ENCODE measurements around the gene YWHAQ.

The YWHAQ gene

GRCh38 chr2:9630736-9631552, at the start of gene YWHAQ:
YWHAQ (minus strand) TSS chr2:9630997; CDS start chr2:9630452, 545 bp downstream.
- peak; percentile 95 for DNase-seq (ENCODE audit: low read depth)

DNA sequence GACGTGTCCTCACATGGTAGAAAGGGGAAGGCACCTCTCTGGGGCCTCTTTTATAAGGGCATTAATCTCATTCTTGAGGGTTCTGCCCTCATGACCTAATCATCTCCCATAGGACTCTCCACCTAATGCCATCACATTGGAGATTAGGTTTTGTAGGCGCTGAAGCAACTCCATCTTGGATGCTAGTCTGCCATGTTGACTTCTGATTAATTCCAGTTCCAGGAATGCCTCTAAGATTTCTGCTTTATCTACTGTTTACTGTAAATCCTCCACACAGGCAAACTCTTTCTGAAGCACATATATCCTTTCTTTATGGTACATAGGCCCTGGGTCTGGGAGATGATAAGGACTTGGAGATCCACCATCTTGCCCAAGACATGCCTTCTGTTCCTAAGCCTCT, 49.3 kb upstream of the YWHAQ start:
- DNase-seq (ENCODE audit: low read depth), result no peak

DNA sequence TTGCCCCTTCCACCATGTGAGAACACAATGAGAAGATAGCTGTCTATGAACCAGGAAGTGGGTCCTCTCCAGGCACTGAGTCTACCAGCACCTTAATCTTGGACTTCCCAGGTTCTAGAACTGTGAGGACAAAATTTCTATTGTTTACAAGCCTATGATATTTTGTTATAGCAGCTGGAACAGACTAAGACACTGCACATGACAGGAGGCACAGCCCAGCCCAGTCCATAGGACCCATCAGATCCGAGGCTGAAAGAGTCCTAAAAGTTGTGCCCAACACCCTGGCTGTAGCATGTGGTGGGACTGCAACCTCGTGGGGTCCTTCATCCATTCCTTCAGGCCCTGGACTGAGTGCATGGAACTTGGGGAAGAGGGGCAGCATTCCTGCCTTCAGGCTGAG, 48.4 kb upstream of the YWHAQ start:
- no peak for DNase-seq (ENCODE audit: low read depth)

- no peak for DNase-seq (ENCODE audit: low read depth)
Observed at GRCh38 chr2:9678544-9678943, 47.7 kb upstream of the YWHAQ start.

GRCh38 chr2:9675415-9676351, 44.9 kb upstream of the YWHAQ start:
- no peak for DNase-seq (ENCODE audit: low read depth)

GRCh38 chr2:9674891-9675414, 44.2 kb upstream of the YWHAQ start:
- DNase-seq (ENCODE audit: low read depth), result no peak

DNA sequence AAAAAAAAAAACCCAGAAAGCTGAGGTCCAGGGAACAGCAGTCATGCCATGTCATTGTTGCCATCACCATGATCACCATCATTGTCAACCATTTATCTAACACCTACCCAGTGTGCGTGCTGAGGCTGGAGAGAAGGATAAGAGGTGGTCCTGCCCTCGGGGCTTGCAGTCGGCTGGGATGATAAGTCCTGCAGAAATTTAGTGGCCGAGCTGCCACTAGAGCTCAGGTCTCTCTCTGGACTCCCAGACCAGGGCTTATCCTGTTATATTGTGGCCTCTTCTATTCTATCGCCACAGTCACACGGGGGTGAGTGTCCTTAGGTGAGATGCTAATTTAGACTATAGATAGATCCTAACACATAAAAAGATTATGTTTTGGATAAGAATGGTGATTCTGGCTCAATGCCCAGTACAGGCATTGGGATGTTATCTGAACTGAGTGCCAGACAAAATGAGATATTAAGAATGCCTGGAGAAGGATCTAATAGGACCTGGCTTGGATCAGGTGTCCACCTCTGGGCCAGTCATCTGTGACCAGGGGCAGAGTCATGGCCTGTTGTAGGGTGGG, 43.2 kb upstream of the YWHAQ start:
- no peak for DNase-seq (ENCODE audit: low read depth)

GRCh38 chr2:9668687-9669345, 38.0 kb upstream of the YWHAQ start:
- DNase-seq (ENCODE audit: low read depth), result no peak

DNA sequence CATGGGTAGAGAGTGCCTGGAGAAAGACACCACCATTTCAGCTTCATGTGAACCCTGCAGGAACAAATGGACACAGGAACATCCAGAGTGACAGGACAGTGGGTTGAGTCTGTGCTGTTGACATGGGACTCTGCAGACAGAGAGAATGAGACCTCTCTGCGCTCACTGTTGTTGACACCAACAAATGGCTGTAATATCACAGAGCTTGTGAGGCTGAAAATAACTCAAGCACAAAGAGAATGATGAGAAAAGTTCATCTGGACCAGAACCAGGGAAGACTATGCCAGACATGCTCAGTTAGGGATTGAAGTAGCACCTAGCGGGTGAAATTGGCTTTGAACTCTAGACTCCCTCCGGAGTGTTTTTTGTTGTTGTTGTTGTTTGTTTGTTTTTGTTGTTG, 37.0 kb upstream of the YWHAQ start:
- DNase-seq (ENCODE audit: low read depth), result no peak

GRCh38 chr2:9666306-9666705, 35.5 kb upstream of the YWHAQ start:
- no peak for DNase-seq (ENCODE audit: low read depth)

- DNase-seq (ENCODE audit: low read depth), result no peak
Observed at GRCh38 chr2:9665898-9666297, 35.1 kb upstream of the YWHAQ start.

DNA sequence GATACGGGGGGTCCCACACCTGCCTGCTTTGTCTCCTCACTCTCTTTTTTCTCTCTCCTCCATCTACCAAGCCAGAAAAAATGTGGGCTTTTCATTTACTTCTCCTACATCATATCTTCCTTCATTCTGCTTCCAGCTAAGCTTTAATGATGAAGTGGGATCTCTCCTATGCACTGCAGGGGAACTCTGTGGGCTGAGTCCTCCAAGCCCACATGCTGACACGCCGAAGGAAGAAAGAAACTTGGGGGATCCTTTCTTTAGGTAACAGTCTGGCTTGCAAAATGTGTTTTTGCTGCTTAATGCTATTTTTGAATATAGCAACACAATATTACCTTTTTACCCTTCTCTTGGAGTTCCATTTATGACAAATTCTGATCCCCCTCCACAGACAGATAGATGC, 33.6 kb upstream of the YWHAQ start:
- DNase-seq (ENCODE audit: low read depth), result no peak

DNA sequence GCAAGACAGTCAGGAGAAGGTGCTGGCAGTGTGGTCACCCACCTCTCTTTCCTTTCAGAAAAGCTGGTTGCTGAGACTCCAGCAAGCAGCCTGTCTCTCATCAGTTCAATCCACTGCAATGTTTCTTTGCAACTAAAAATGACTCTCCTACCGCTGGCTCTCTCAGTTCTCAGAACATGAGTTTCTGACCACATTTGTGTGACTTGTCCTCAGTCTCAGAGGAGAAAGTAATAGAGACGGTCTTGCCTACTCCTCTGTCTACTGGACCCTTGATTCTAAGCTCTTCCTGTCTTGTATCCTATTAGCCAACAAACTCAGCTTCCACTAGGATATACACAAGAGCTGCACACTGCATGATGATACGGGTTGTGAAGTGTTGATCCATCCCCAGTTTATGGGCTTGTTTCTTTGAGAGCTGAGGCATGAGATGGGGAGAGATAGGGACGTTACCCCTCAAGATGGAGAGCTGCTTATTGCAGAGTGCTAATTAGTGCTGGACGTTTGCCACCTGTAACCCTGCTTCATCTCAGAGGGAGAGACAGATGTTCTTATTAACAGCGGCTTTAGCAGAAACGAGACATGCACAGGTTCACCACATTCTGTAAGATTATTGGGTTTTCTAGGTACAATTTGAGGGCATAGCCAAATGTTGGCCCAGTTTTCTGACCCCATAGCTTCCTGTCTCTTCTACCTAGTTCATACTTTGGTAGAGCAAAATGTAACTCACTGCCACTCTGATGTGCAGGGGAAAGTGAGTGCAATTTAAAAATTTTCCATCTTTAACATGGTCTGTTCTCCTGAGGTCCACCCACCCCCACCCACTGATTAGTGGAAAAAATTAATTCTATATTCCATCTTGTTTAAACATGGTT, 32.4 kb upstream of the YWHAQ start:
- DNase-seq (ENCODE audit: low read depth), result no peak

DNA sequence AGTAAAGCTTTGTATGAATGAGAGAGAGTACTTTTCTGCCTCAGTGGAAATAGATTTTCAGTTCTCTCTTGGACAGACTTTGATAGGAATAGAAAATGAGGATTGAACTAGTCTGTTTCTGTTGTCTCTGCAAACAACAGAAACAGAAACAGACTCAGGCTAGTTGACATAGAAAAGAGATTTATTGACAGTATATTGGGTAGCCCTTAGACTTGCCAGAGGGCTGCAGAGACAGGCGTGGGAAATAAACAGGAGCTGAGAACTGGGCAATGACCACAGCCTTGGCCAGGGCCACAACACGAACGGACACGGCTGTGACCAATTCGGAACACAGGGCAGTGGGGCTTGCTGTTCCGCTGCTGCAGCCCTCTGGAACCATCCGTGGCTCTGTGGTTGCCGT, 30.5 kb upstream of the YWHAQ start:
- DNase-seq (ENCODE audit: low read depth), result no peak

- DNase-seq (ENCODE audit: low read depth), result no peak
Observed at GRCh38 chr2:9660781-9661180, 30.0 kb upstream of the YWHAQ start.

- DNase-seq (ENCODE audit: low read depth), result no peak
Observed at GRCh38 chr2:9660154-9660553, 29.4 kb upstream of the YWHAQ start.

GRCh38 chr2:9658972-9659371, 28.2 kb upstream of the YWHAQ start:
- DNase-seq (ENCODE audit: low read depth), result no peak

DNA sequence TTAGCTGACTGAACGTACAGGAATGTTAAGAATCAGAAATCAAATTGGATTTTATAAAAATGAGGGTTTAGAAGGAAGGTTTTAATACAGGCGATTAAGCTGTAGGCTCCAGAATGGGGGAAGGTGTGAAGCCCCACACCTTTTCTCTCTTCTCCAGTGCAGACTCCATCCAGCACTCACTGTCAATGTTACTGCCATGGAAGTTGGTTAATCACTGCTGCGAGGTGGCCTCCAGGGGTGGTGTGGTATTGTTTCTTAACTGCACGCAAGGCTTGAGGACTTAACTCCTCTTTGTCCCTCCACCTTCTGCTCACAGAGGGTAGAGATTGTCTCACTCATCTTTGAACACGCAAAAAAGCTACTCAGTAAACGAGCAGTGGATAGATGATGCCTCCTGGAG, 26.9 kb upstream of the YWHAQ start:
- DNase-seq (ENCODE audit: low read depth), result no peak

GRCh38 chr2:9657083-9657482, 26.3 kb upstream of the YWHAQ start:
- no peak for DNase-seq (ENCODE audit: low read depth)

GRCh38 chr2:9656270-9656766, 25.5 kb upstream of the YWHAQ start:
- DNase-seq (ENCODE audit: low read depth), result peak; percentile 50
